H9 (cell line): ENCODE results near the gene MTMR6. TPM values are rescaled to one million over a fixed set of nuclear protein-coding genes. Genes with fewer than 3 reads are reported as not detected.

Source experiments
- DNase-seq: peaks from one replicate; pipeline ENCODE4 v3.0.0-alpha.2; 2017
- H2AFZ ChIP-seq: one replicate; pipeline ENCODE4 v1.6.1; 2013; ENCODE audit warnings: mild to moderate bottlenecking, low read length, control low read depth, moderate library complexity
- H2AK5ac ChIP-seq: 2 replicates; pipeline ENCODE4 v1.6.1; 2013; ENCODE audit warnings: low read length, control low read depth, mixed read lengths; ENCODE audit not compliant: insufficient read length
- H2BK120ac ChIP-seq: one replicate; pipeline ENCODE4 v1.6.1; 2013; ENCODE audit warnings: low read depth, mild to moderate bottlenecking, low read length, control low read depth, inconsistent platforms; ENCODE audit not compliant: poor library complexity, severe bottlenecking
- H2BK12ac ChIP-seq: 2 replicates; pipeline ENCODE4 v1.6.1; 2013; ENCODE audit warnings: low read length, control low read depth, mixed read lengths, low read depth; ENCODE audit not compliant: insufficient read length
- H2BK15ac ChIP-seq: 2 replicates; pipeline ENCODE4 v1.6.1; 2013; ENCODE audit warnings: low read depth, low read length, control low read depth
- H2BK20ac ChIP-seq: one replicate; pipeline ENCODE4 v1.6.1; 2013; ENCODE audit warnings: low read depth, mild to moderate bottlenecking, low read length, control low read depth, inconsistent platforms; ENCODE audit not compliant: poor library complexity, severe bottlenecking
- H2BK5ac ChIP-seq: 2 replicates; pipeline ENCODE4 v1.6.1; 2013; ENCODE audit warnings: low read length, control low read depth, mixed read lengths; ENCODE audit not compliant: insufficient read length
- H3K14ac ChIP-seq: 2 replicates; pipeline ENCODE4 v1.6.1; 2013; ENCODE audit warnings: low read length, control low read depth; ENCODE audit not compliant: insufficient read depth
- H3K18ac ChIP-seq: 2 replicates; pipeline ENCODE4 v1.6.1; 2013; ENCODE audit warnings: low read depth, mild to moderate bottlenecking, mixed read lengths, low read length, control low read depth; ENCODE audit not compliant: insufficient read length
- H3K23ac ChIP-seq: 2 replicates; pipeline ENCODE4 v1.6.1; 2013; ENCODE audit warnings: low read length, control low read depth, mixed read lengths, low read depth; ENCODE audit not compliant: insufficient read length
- H3K23me2 ChIP-seq: 2 replicates; pipeline ENCODE4 v1.6.1; 2013; ENCODE audit warnings: low read depth, mild to moderate bottlenecking, mixed read lengths, low read length, control low read depth; ENCODE audit not compliant: insufficient read length, poor library complexity, severe bottlenecking
- H3K27ac ChIP-seq: 2 replicates; pipeline ENCODE4 v1.5.1; 2013; ENCODE audit warnings: low read length, control low read depth, mixed read lengths, low read depth; ENCODE audit not compliant: insufficient read length
- H3K27me3 ChIP-seq: 2 replicates; pipeline ENCODE4 v1.6.1; 2013; ENCODE audit warnings: low read length, control low read depth, inconsistent platforms; ENCODE audit not compliant: insufficient read depth
- H3K4ac ChIP-seq: 2 replicates; pipeline ENCODE4 v1.6.1; 2013; ENCODE audit warnings: low read depth, mild to moderate bottlenecking, control low read depth, inconsistent platforms, low read length, moderate library complexity
- H3K4me1 ChIP-seq: 2 replicates; pipeline ENCODE4 v1.6.1; 2013; ENCODE audit warnings: low read length, control low read depth, inconsistent platforms; ENCODE audit not compliant: insufficient read depth
- H3K4me2 ChIP-seq: 2 replicates; pipeline ENCODE4 v1.6.1; 2013; ENCODE audit warnings: low read length, control low read depth, mixed read lengths; ENCODE audit not compliant: insufficient read length, insufficient read depth
- H3K56ac ChIP-seq: 2 replicates; pipeline ENCODE4 v1.6.1; 2013; ENCODE audit warnings: low read depth, mild to moderate bottlenecking, mixed read lengths, low read length, control low read depth; ENCODE audit not compliant: insufficient read length
- H3K79me1 ChIP-seq: 2 replicates; pipeline ENCODE4 v1.6.1; 2013; ENCODE audit warnings: low read depth, mild to moderate bottlenecking, moderate library complexity, low read length, control low read depth, inconsistent platforms; ENCODE audit not compliant: insufficient read depth, poor library complexity, severe bottlenecking
- H3K79me2 ChIP-seq: 2 replicates; pipeline ENCODE4 v1.6.1; 2013; ENCODE audit warnings: low read length, control low read depth, inconsistent platforms; ENCODE audit not compliant: insufficient read depth
- H3K9ac ChIP-seq: 2 replicates; pipeline ENCODE4 v1.6.1; 2013; ENCODE audit warnings: low read length, control low read depth, mixed read lengths; ENCODE audit not compliant: insufficient read length; ENCODE audit errors: extremely low read depth
- H3K9me3 ChIP-seq: one replicate; pipeline ENCODE4 v1.6.1; 2013; ENCODE audit warnings: low read depth, low read length, inconsistent platforms; ENCODE audit not compliant: control insufficient read depth
- H3T11ph ChIP-seq: one replicate; pipeline ENCODE4 v1.6.1; 2013; ENCODE audit warnings: mild to moderate bottlenecking, low read length, control low read depth, inconsistent platforms
- H4K20me1 ChIP-seq: one replicate; pipeline ENCODE4 v1.6.1; 2013; ENCODE audit not compliant: control insufficient read depth, insufficient read length, insufficient read depth
- H4K5ac ChIP-seq: 2 replicates; pipeline ENCODE4 v1.6.1; 2013; ENCODE audit warnings: low read depth, mild to moderate bottlenecking, mixed read lengths, low read length, control low read depth; ENCODE audit not compliant: insufficient read length
- H4K8ac ChIP-seq: replicated peaks from 2 replicates; pipeline ENCODE4 v1.6.1; 2013; ENCODE audit warnings: low read length, control low read depth, mixed read lengths, low read depth; ENCODE audit not compliant: insufficient read length
- H4K91ac ChIP-seq: 2 replicates; pipeline ENCODE4 v1.6.1; 2013; ENCODE audit warnings: low read depth, mild to moderate bottlenecking, moderate library complexity, mixed read lengths, low read length, control low read depth; ENCODE audit not compliant: insufficient read length
- H3K27ac Mint-ChIP-seq, 3 experiments: 2 replicates in 2 of 3; 3 replicates in 1 of 3; pipeline ENCODE4 v1.8.0; 2020 to 2021; ENCODE audit warnings: mixed read lengths in 3 of 3, mild to moderate bottlenecking in 1 of 3, moderate library complexity in 1 of 3
- H3K27me3 Mint-ChIP-seq: 2 replicates; pipeline ENCODE4 v1.8.0; 2021; ENCODE audit warnings: low read depth, mild to moderate bottlenecking, moderate library complexity, mixed read lengths
- H3K36me3 Mint-ChIP-seq, 3 experiments: 2 replicates in 2 of 3; 3 replicates in 1 of 3; pipeline ENCODE4 v1.8.0; 2020 to 2021; ENCODE audit warnings: low read depth in 3 of 3, mixed read lengths in 3 of 3; ENCODE audit not compliant: insufficient read depth in 1 of 3
- H3K4me1 Mint-ChIP-seq, 2 experiments: 2 replicates each; pipeline ENCODE4 v1.8.0; 2020; ENCODE audit warnings: mixed read lengths in 2 of 2
- H3K4me3 Mint-ChIP-seq, 2 experiments: 2 replicates in 1 of 2; 3 replicates in 1 of 2; pipeline ENCODE4 v1.8.0; 2020 to 2021; ENCODE audit warnings: mild to moderate bottlenecking in 2 of 2, mixed read lengths in 2 of 2, moderate library complexity in 1 of 2
- H3K9me3 Mint-ChIP-seq, 2 experiments: 2 replicates in 1 of 2; 3 replicates in 1 of 2; pipeline ENCODE4 v1.8.0; 2020; ENCODE audit warnings: mild to moderate bottlenecking in 2 of 2, mixed read lengths in 2 of 2, moderate library complexity in 1 of 2
- WGBS: extraction: QIAGEN DNeasy Blood & Tissue Kit; methylation state at CpG from one replicate; pipeline ENCODE4 v1.1.7; 2013; ENCODE audit warnings: missing lambda C conversion rate, low lambda C conversion rate, mixed read lengths; ENCODE audit not compliant: insufficient read length; ENCODE audit errors: extremely low coverage; 5-methylcytosine and 5-hydroxymethylcytosine counted together
- total RNA-seq: library from RNA; stranded (reverse); gene quantifications from 2 replicates; pipeline ENCODE4 v1.2.1, GENCODE V29; 2021
- TF ChIP-seq, protein P1 (sequence below): fragments of 200-600 bp; sonication (generic); conservative IDR thresholded peaks from 3 replicates; pipeline ENCODE4 v1.8.0; 2021; ENCODE audit warnings: antibody characterized with exemption, mild to moderate bottlenecking

MTMR6 gene
- total RNA-seq, 1 experiment from 2014 or later = 7.0 TPM

DNA sequence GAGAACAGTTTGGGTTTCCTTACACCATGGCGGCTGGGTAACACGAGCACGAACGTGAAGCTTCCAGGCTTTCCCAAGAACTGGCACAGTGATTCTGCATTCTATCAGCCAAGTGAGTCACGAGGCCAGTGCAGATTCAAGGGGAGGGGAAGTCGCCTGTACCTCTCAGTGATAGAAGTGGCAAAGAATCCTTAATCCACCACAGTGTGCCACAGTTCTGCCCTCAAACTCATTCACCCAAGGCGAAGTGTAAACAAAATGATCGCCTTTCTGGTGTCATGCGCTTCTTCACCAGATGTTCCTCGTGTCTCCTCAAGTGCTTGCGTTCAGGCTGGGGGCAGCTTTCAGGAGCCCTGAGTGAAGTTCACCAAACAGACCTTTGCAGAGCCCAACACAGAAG is 90.3 kb downstream of the MTMR6 start:
- H3K4me1 Mint-ChIP-seq = no peaks in the 10 kb centered on the region
- no peak overlapping the region for H4K8ac ChIP-seq
- TF ChIP-seq, protein P1, sequence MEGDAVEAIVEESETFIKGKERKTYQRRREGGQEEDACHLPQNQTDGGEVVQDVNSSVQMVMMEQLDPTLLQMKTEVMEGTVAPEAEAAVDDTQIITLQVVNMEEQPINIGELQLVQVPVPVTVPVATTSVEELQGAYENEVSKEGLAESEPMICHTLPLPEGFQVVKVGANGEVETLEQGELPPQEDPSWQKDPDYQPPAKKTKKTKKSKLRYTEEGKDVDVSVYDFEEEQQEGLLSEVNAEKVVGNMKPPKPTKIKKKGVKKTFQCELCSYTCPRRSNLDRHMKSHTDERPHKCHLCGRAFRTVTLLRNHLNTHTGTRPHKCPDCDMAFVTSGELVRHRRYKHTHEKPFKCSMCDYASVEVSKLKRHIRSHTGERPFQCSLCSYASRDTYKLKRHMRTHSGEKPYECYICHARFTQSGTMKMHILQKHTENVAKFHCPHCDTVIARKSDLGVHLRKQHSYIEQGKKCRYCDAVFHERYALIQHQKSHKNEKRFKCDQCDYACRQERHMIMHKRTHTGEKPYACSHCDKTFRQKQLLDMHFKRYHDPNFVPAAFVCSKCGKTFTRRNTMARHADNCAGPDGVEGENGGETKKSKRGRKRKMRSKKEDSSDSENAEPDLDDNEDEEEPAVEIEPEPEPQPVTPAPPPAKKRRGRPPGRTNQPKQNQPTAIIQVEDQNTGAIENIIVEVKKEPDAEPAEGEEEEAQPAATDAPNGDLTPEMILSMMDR = no peak

More for the DNA sequence above, 90.3 kb downstream of the MTMR6 start:
- no peak overlapping the region for H3K56ac ChIP-seq
- H3K9ac ChIP-seq = no peak overlapping the region
- H2BK120ac ChIP-seq = no peak overlapping the region
- WGBS = no CpG with 5 or more reads among the region's 11 CpGs
- H3K9me3 Mint-ChIP-seq = peaks cover 3 to 4% of the 10 kb centered on the region in 2 experiments; a peak in 3 of 5 replicates
- H3K27me3 ChIP-seq = no peaks in the 10 kb centered on the region
- no peak overlapping the region for H4K5ac ChIP-seq
- H3K27ac Mint-ChIP-seq = no peak overlapping the region
- H2AFZ ChIP-seq = no peak overlapping the region
- DNase-seq = no peak
- H4K20me1 ChIP-seq = no peaks in the 10 kb centered on the region
- no peak overlapping the region for H2BK12ac ChIP-seq
- H3T11ph ChIP-seq = no peak overlapping the region
- H3K36me3 Mint-ChIP-seq = peaks cover 0 to under 1% (median 0%) of the 10 kb centered on the region in 3 experiments; a peak in 1 of 7 replicates
- no peaks in the 10 kb centered on the region for H3K79me1 ChIP-seq
- no peak overlapping the region for H3K18ac ChIP-seq
- H2BK15ac ChIP-seq = no peak overlapping the region
- H3K23ac ChIP-seq = no peak overlapping the region
- no peak overlapping the region for H3K4me2 ChIP-seq
- no peaks in the 10 kb centered on the region for H3K4me1 ChIP-seq
- H4K91ac ChIP-seq = no peak overlapping the region
- H2AK5ac ChIP-seq = no peak overlapping the region
- H3K9me3 ChIP-seq = no peaks in the 10 kb centered on the region
- H3K4ac ChIP-seq = no peak overlapping the region
- H3K23me2 ChIP-seq = no peaks in the 10 kb centered on the region
- no peak overlapping the region for H3K27ac ChIP-seq
- H2BK20ac ChIP-seq = no peak overlapping the region
- H3K4me3 Mint-ChIP-seq = no peak overlapping the region
- no peak overlapping the region for H3K14ac ChIP-seq
- H3K27me3 Mint-ChIP-seq = peaks cover 6% of the 10 kb centered on the region
- H2BK5ac ChIP-seq = no peak overlapping the region
- H3K79me2 ChIP-seq = no peaks in the 10 kb centered on the region

Other genes starting within 250 kb of the MTMR6 start
- 0.26 and 0.31 TPM in 2 replicates for gene PABPC3, start 191.4 kb downstream of the MTMR6 start, total RNA-seq
- gene AMER2, start 115.2 kb downstream of the MTMR6 start, total RNA-seq = 0.02 and 0.04 TPM in 2 replicates
- gene NUP58, start 14.1 kb upstream of the MTMR6 start, total RNA-seq = 76.6 and 77.6 TPM in 2 replicates
- 16.3 and 18.2 TPM in 2 replicates for gene ATP8A2, start 84.5 kb upstream of the MTMR6 start, total RNA-seq